GM18507 (cell line): Measurements from ENCODE around the gene BRF1.
A peak's percentile ranks its signal among the peaks of the same experiment; 100 is the strongest.
"Not testable (repeated sequence)": the region's sequence is repeated elsewhere in the genome, so short reads cannot be mapped to it uniquely, and the experiment has no call there.

Experiments used
- DNase-seq: peaks from one replicate; pipeline ENCODE4 v3.0.0; 2011; ENCODE audit warnings: low read depth; ENCODE audit not compliant: insufficient read length; ENCODE audit errors: extremely low spot score
- FAIRE-seq: peaks from 2 replicates; lab custom pipeline; 2011; peaks lifted over from hg19 to GRCh38; lab: Jason Lieb, UNC

Gene BRF1

DNA sequence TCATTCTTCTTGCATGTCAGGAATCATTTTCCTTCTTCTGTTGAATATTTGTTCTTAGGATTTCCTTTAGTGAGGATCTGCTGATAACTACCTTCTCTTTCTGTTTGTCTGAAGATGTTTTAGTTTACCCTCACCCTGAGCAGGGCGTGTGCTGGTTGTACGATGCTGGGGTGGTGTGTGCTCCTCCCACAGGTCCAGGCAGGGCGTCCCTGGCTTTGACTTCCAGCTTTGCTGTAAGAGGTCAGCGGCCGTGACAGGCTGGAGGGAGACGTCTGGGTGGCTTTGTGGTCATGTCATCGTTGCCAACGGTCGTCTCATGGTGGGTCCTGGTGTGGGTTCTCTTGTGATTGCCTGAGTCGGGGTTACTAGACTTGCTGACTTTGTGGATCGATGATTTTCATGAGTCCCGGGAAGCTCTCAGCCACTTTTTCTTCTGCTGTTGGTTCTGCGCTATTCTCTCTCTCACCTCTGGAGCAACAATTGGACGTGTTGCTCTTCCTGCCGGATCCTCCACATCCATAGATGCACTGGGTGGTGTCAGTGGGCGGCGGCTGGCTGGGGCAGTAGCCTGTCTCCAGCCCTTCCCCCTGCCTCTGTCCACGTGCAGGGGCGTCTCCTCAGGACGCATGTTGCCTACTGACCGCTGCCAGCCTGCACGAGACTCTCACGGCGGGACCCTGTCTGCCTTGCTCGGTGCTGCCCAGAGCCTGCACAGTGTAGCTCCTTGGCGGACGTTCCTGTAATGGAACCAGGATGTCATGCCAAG is 22.2 kb upstream of the BRF1 start:
- DNase-seq: no peak
- FAIRE-seq: no peak

DNA sequence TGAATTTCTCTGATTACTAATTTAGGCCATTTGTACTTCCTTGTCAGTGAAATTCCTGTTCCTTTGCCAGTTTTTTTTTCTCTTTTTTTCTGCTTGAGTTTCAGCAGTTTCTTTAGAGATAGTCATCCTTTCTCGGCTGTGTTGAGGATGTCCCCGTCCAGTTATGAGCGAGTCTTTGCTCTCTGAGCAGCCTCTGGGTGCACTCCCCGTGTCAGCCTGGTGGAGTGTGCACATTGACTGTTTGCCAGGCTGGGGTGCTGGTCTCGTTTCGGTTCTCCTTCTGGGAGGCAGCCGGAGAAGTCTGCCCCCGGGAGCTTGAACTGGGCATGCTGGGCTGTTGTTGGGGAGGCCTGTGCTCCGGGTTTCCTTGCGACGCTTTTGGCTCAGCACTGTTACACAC is 16.7 kb upstream of the BRF1 start:
- DNase-seq (no peak), FAIRE-seq (no peak)

DNA sequence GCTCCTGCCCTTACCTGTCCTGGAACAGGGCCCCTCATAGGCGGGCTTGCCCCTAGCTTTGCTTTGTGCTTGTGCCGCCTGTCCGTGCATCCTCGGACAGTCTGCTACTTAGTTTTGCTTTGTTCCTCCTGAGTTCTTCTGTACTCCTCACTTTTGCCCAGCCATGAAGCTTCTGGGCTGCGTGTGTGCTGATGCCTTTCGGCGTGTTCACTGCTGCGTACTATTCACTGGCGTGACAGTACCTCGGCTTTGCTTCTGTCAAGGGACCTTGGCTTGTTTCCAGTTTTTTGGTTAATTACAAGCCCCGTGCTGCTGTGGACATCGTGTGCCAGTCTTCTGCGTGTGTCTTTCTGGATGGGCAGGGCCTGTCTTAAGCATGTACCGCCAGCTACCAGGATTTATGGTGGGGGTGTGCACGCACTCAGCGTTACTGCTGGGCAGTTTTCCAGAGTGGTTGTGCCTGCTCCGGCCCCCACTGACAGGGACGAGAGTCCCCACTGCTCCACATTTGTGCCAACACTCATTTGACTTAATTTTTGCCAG is 16.2 kb upstream of the BRF1 start:
- FAIRE-seq: no peak
- DNase-seq: no peak

DNA sequence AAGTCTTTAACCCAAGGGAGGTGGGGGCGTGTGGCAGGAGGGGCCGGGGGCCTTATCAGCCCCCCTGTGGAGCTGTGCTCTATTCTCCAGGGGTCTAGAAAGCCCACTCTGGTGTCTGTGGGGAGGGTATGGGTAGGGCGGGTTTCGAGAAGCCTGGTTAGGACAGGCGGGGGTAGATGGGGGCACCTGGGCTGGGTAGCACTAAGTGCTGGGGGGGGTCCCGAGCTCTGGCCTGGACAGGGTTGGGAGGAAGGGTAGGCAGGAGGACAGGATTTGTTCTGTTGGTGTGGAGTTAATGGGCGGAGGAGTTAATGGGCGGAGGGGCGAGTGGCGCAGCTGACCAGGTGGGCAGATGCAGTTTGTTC is 15.8 kb upstream of the BRF1 start:
- DNase-seq: no peak
- FAIRE-seq: no peak

DNA sequence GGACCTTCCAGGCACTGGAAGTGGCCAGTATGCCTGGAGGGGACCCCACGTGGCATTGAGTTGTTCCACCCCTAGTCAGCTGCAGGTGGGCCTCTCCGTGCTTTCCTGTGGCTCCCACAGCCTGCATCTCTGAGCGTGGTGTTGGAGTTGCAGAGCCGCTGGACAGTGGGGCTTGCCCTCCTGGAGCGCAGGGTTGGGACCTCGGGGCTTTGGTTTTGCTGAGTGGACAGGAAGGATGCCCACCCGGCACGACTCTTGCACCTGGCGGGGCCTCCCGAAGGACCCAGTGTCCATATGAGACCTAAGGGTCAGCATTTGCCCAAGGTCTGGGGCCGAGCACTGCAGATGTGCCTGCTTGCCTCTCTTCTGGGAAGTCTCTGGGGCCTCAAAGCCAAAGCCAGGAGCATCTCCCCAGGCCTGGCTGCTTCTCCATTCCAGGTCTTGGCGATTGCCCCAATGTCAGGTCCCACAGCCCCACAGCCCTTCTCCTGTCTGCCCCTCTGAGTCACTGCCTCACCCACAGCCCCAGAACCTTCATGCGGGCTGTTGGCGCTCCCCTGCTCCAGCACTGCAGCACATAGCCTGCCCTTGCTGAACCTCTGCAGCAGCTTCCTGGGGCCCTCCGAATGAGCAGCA is 15.3 kb upstream of the BRF1 start:
- DNase-seq: no peak
- FAIRE-seq: no peak

DNA sequence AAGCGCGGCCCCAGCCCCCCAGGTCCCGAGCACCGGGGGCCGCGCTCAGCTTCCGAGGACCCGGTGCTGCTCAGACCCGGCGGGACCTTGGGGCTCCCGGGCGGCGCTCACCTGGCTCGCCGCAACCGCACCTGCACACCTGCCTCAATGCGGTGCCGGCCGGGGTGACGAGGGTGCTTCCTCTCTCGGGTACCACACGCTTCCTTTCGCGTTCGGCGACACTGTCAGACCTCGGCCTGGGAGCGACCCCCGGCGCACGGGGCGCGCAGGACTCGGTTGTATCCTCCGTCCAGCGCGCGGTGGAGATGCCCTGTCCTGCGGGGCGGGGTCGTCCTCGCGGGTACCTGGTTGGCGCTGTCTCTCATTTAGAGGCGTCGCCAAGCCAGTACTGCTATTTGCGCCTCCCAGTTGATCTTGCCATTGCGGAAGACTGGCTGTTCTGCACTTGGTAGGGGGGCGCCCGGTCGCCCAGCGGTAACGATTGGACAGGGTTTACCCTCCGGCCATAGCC is 14.5 kb upstream of the BRF1 start:
- DNase-seq (no peak), FAIRE-seq (no peak)

DNA sequence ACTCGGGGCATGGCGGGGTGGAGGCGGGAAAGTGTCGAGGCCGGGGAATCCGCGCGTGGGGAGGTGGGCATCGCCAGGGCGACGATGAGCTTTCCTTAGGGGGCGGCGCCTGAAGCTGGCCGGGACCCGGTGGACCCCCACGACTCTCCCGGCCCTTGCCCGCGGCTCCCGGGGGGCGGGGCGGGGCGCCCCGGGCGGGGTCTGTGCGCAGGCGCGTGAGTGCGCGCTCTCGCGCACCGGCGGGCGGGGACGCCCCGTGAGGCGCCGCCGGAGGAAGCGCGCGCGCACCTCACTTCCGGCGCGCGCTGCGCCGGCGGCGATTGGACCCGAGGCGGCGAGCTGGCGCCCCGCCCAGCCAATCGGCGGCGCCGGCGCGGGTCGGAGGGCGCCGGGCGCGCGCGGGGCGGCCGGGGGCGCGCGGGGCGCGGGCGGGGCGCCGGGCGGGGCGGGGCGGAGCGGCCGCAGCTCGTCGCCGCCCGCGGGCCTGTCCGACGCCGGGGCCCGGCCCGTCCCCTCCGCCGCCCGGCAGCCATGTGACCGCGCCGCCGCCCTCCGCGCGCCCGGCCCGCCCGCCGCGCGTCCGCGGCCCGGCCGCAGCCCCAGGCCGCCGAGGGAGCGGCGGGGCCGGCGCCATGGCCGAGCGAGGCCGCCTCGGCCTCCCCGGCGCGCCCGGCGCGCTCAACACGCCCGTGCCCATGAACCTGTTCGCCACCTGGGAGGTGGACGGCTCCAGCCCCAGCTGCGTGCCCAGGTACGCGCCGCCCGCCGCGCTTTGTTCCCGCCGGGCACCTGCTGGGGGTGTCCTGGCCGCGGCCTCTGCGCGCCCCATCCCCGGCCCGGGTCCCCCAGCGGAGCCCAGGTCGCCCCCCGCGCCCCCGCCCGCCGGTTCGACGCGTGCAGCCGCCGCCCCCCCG is 13.7 kb upstream of the BRF1 start, which contains the start of gene PACS2:
PACS2 (plus strand) TSS at position 462 of the 914 bp plus-strand sequence; CDS start at position 633, 171 bp downstream.
- FAIRE-seq (peak; percentile 12), DNase-seq (peak; percentile 99)

DNA sequence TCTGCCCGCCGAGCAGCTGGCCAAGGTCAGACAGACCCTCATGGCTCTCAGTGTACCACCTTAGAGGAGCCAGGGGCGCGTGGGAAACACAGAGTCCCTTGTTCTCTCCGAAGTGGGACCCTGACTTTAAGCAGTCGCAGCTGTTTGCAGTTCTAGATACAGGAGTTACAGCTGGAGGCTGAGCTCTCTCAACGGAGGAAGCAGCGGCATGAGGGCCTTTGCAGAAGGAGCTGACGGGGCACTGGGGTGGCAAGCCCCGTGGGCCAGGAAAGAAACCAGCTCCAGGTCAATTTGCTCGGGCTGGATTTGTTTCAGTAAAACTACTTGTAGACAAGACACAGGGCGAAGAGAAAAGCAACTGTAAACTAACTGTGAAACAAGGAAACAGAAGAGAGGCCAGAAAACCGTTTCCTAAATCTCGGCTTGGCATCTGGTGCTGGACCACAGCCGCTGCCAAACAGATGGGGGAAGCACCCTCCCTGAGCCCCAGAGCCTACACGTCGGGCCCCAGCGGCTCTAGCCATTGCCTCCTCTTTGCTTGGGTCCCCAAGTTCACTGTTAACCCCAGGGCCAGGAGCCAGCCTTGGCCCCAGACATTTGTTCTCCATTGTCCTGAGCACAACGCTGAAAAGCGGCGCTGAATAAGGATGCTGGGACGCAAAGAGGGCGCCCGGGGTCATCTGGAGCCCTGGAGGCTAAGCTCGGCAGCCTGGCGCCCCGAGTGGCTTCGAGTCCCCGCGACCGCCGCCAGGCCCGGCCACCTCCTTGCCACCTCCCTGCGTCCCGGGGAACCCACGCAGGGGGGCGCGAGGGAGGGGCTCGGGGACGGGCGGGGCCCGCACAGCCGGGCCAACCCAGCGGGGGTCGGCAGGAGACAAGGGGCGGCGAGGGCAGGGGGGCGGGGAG is 12.8 kb upstream of the BRF1 start:
- DNase-seq: no peak
- FAIRE-seq: no peak

DNA sequence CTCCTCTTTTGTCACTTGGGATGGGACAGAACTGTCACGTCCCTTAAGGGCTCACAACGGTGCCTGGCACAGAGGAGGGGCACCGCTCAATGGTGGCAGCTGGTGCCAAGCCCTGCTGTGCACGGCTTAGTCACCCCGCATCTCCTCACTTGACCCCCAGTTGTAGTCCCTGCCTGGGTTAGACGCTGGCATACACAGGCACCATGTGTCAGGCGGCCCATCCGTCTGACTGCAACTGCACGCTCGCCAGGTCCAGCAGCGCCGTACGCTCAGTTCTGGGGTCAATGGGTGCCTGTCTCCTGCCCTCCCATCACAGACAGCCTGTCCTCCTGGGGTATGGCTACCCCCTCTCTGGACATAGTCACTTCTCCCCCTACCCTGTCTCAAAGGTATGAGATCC is 12.2 kb upstream of the BRF1 start:
- DNase-seq (no peak), FAIRE-seq (no peak)

DNA sequence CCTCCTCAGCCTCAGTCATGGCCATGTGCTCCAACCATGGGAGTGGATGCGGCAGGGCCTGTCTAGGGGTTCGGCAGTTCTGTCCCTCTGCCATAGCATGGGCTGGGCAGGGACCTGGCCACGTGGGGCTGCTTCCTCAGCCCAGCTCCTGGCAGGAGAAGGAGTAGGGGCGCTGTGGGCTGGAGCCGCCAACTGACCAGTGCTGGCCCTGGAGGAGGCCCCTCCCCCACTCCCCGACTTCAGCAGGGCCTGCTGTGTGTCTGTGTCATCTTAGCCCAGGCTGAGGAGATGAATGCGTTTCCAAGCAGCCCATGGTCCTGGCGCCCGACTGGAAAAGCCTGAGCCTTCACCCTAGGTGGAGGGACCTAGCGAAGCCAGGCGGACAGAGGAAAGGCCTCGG is 11.0 kb upstream of the BRF1 start:
- DNase-seq (no peak), FAIRE-seq (no peak)

DNA sequence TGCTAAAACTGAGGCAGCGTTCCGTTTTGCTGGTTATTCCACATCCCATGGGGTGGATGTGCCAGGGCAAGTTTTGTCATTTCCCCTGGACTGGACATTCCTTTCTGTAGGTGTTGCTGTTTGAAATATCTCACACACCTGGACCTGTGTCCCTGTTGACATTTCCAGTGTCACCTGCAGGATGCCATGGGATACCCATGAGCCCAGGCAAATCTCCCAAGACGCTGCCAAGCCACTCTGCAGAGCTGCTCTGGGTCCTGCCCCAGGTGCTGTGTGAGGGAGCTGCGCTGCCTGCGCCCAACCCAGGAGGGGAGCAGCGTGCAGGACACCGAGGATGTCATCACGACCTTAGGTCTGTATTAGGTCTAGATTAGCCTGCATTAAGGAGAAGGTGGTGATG is 8.6 kb upstream of the BRF1 start:
- FAIRE-seq: no peak

DNA sequence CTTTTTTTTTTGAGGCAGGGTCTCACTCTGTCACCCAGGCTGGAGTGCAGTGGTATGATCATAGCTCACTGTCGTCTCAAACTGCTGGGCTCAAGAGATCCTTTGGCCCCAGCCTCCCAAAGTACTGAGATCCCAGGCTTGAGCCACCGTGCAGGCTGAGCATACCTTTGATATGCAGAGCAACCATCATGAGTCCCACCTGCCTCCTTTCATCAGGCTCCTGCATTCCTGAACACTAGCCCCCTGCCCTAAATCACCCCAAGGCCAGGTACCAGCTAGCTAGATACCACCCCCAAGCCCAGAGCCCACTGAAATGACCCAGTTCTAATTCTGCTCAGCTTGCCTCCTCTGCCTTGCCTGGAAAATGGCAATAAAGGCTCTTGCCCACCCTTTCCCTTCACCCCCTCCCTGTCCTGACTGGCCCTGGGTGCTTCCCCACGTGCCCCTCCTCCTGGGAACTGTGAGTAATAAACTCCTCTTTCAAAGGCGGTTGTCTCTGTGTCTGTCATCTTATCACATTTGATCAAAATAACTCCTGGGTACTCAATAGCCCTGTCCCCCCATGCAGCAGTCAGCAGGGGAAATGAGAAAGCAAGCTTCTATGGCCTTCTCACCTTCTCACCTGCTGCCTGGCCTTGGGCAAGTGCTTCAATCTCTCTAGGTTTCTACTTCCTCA is 6.4 kb upstream of the BRF1 start:
- DNase-seq: no peak
- FAIRE-seq: no peak

More for the DNA sequence above, 8.6 kb upstream of the BRF1 start:
- no peak for DNase-seq

DNA sequence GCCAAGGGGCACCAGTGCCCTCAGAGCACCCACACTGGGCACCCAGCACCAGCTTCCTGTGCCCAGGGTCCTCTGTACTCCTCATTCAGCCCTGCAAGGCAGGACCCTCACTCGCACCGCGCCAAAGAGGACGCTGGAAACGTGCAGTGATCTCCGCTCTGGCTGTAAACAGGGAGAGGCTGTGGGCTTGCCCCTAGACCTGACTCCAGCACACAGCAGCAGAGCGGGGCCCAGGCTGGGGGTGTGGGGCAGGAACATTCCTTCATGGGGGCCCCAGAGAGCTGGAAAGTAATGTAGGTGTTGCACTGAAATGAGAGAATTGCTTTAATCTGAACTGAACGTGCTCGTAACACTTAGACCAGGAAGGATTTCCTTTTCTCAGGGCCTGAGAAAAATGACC is 5.0 kb upstream of the BRF1 start:
- no peak for FAIRE-seq

DNA sequence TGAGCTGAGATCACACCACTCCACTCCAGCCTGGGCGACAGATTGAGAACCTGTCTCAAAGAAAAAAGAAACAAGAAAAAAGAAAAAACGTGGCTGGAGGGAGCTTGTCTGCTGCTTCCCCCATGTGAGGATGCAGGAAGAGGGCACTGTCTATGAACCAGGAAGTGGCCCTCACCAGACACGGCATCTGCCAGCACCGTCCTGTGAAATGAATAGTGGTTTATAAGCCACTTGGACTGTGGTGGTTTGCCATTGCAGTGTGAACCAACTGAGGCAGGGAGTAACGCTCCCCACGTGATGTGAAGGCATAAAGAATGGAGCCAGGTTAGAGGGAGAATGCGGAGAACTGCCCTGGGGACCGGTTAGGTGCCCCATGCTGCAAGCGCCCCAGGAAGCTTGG is 4.5 kb upstream of the BRF1 start:
- FAIRE-seq (no peak), DNase-seq (no peak)

More for the DNA sequence above, 5.0 kb upstream of the BRF1 start:
- DNase-seq: no peak

DNA sequence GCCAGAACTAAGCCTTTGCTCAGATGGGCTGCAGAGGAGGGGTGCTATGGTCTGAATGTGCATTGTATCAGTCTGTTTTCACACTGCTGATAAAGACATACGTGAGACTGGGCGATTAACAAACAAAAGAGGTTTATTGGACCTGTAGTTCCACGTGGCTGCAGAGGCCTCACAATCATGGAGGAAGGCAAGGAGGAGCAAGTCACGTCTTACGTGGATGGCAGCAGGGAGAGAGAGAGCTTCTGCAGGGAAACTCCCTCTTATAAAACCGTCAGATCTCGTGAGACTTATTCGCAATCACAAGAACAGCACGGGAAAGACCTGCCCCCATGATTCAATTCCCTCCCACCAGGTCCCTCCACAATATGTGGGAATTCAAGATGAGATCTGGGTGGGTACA is 3.8 kb upstream of the BRF1 start:
- DNase-seq (no peak), FAIRE-seq (no peak)

DNA sequence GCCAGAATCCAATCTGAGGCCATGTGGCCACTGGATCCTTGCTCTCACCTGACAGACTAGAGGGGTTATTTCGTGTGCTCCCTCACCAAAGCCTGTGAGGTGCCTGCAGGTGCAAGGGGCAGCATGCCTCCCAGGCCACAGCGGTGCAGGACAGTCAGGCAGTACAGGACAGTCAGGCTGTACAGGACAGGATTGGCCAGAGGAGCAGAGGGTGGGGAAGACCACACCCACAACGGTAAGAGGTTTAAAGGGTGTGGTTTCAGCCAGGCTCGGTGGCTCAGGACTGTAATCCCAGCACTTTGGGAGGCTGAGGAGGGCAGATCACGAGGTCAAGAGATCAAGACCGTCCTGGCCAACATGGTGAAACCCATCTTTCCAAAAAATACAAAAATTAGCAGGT is 3.1 kb upstream of the BRF1 start:
- FAIRE-seq: no peak
- no peak for DNase-seq

DNA sequence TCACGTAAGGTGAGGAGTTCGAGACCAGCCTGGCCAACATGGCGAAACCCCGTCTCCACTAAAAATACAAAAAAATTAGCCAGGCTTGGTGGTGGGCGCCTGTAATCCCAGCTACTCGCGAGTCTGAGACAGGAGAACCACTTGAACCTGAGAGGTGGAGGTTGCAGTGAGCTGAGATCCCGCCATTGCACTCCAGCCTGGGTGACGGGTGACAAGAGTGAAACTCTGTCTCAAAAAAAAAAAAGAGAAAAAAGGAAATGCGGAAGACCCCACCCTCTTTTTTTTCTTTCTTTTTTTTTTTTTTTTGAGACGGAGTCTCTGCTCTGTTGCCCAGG is 1.1 kb upstream of the BRF1 start:
- not testable (repeated sequence) for FAIRE-seq, DNase-seq

DNA sequence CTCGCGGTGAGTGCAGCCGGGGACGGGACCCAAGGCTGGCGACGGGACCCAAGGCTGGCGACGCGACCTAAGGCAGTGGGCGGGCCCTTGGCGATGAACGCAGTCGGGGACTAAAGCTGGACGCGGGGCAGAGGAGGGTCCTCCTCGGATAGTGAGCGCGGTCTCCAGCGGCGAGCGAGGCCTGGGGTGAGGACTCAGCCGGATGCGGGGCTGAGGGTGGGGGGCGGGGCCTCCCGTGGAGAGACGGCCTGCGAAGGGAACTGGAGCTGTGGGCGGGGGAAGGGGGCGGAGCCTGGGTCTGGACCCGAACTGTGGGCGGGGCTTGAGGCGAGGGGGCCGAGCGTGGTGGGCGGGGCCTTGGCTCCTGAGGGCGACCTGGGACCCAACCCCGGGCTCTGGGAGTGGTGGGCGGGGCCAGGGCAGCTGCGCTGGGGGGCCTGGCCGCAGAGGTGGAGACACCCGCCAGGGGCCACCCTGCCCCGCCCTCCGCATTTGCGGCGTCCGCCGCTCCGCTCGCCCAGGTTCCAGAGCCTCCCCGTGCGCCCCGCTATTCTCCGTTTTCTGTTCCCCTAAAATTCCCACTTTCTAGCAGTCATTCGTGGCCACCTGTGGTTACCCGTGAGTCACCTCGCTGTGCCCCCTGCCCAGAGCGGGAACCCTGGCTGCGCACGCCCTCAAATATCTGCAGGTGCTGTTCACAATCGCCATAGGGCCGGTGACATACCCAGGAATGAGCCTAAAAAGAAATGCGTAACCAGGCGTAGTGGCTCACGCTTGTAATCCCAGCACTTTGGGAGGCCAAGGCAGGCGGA is 508 bp upstream of the BRF1 start:
- peak; percentile 98 for DNase-seq
- peak; percentile 97 for FAIRE-seq
